ENCODE data around the gene OR10Z1. TPM values are rescaled to one million over a fixed set of nuclear protein-coding genes. Genes with fewer than 3 reads are reported as not detected.
A peak's percentile ranks its signal among the peaks of the same experiment; 100 is the strongest.

Gene OR10Z1
- total RNA-seq, 2 donors from 2014 or later, result not detected

DNA sequence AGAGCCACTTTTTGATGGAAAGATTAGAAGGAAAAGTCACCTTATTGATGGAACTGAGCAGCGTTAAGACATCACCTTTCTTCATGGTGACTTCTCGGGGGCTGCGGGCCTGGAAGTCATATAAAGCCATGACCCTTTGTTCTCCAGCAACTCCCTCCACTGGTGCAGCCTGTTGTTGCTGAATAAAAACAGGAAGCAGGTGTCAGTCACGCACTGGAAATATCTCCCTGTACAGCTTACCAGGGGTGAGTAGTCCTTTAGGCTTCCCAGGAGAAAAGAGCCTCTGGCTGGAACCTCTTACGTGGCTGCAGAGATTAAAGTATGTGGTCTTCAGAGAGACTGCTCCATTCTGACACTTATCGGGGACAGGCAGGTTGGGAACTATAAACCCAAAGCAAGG, 49.5 kb downstream of the OR10Z1 start:
- Histone ChIP-seq H3K36me3 (ENCODE audit: control insufficient read depth, insufficient read depth, low read length) (no peaks in the 10 kb centered on the region), H3K9ac (ENCODE audit: extremely low read depth, low read length, poor library complexity, severe bottlenecking) (no peak overlapping the region), H3K9me3 (ENCODE audit: control insufficient read depth, low read length) (no peaks in the 10 kb centered on the region), H3K27me3 (ENCODE audit: control insufficient read depth, insufficient read depth, low read length, poor library complexity, severe bottlenecking) (no peaks in the 10 kb centered on the region), H3K27ac (ENCODE audit: low read depth, low read length) (no peak overlapping the region), H3K4me3 (ENCODE audit: low read length) (no peak overlapping the region), H3K4me1 (ENCODE audit: control insufficient read depth, insufficient read depth, low read length) (no peaks in the 10 kb centered on the region)
- peak; percentile 45 for DNase-seq
- no peaks in the 10 kb centered on the region for H3K36me3 Mint-ChIP-seq (ENCODE audit: low read depth)
- H3K27me3 Mint-ChIP-seq (ENCODE audit: insufficient read depth), result no peaks in the 10 kb centered on the region
- H3K4me3 Mint-ChIP-seq, result no peak overlapping the region
- no peaks in the 10 kb centered on the region for H3K9me3 Mint-ChIP-seq
- peak overlapping the region; percentile 7 for H3K27ac Mint-ChIP-seq
- 87 to 94% methylated on average over 3 to 6 of the region's 6 CpGs for WGBS, 2 experiments (ENCODE audit: insufficient coverage in 1 of 2, insufficient read length in 1 of 2)
- TF ChIP-seq, protein P1, sequence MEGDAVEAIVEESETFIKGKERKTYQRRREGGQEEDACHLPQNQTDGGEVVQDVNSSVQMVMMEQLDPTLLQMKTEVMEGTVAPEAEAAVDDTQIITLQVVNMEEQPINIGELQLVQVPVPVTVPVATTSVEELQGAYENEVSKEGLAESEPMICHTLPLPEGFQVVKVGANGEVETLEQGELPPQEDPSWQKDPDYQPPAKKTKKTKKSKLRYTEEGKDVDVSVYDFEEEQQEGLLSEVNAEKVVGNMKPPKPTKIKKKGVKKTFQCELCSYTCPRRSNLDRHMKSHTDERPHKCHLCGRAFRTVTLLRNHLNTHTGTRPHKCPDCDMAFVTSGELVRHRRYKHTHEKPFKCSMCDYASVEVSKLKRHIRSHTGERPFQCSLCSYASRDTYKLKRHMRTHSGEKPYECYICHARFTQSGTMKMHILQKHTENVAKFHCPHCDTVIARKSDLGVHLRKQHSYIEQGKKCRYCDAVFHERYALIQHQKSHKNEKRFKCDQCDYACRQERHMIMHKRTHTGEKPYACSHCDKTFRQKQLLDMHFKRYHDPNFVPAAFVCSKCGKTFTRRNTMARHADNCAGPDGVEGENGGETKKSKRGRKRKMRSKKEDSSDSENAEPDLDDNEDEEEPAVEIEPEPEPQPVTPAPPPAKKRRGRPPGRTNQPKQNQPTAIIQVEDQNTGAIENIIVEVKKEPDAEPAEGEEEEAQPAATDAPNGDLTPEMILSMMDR (conservative IDR thresholded peaks at IDR 0.05), result no peak
- no peaks in the 10 kb centered on the region for H3K4me1 Mint-ChIP-seq

Other genes with a start within 250 kb of the OR10Z1 start
- not detected for gene OR10T2, start 205.8 kb upstream of the OR10Z1 start, total RNA-seq
- not detected for gene OR10K2, start 179.0 kb upstream of the OR10Z1 start, total RNA-seq
- not detected for gene OR10K1, start 143.4 kb upstream of the OR10Z1 start, total RNA-seq
- not detected for gene OR10R2, start 133.0 kb upstream of the OR10Z1 start, total RNA-seq
- not detected for gene OR6Y1, start 50.9 kb upstream of the OR10Z1 start, total RNA-seq
- not detected for gene OR6P1, start 34.7 kb upstream of the OR10Z1 start, total RNA-seq
- gene OR10X1, start 25.4 kb upstream of the OR10Z1 start, total RNA-seq, result not detected
- gene SPTA1, start 81.4 kb downstream of the OR10Z1 start, total RNA-seq, result not detected
- not detected for gene OR6K2, start 95.4 kb downstream of the OR10Z1 start, total RNA-seq
- not detected for gene OR6K3, start 115.5 kb downstream of the OR10Z1 start, total RNA-seq
- not detected for gene OR6K6, start 149.5 kb downstream of the OR10Z1 start, total RNA-seq
- gene OR6N1, start 166.9 kb downstream of the OR10Z1 start, total RNA-seq, result not detected
- gene OR6N2, start 175.9 kb downstream of the OR10Z1 start, total RNA-seq, result not detected
- gene MNDA, start 226.1 kb downstream of the OR10Z1 start, total RNA-seq, result not detected

Measured in endodermal cell (in vitro differentiated cells).